ENCODE data around the gene KRTAP10-4. TPM values are rescaled to one million over a fixed set of nuclear protein-coding genes. Genes with fewer than 3 reads are reported as not detected.

KRTAP10-4 gene
- total RNA-seq, 1 experiment from 2014 or later = not detected

DNA sequence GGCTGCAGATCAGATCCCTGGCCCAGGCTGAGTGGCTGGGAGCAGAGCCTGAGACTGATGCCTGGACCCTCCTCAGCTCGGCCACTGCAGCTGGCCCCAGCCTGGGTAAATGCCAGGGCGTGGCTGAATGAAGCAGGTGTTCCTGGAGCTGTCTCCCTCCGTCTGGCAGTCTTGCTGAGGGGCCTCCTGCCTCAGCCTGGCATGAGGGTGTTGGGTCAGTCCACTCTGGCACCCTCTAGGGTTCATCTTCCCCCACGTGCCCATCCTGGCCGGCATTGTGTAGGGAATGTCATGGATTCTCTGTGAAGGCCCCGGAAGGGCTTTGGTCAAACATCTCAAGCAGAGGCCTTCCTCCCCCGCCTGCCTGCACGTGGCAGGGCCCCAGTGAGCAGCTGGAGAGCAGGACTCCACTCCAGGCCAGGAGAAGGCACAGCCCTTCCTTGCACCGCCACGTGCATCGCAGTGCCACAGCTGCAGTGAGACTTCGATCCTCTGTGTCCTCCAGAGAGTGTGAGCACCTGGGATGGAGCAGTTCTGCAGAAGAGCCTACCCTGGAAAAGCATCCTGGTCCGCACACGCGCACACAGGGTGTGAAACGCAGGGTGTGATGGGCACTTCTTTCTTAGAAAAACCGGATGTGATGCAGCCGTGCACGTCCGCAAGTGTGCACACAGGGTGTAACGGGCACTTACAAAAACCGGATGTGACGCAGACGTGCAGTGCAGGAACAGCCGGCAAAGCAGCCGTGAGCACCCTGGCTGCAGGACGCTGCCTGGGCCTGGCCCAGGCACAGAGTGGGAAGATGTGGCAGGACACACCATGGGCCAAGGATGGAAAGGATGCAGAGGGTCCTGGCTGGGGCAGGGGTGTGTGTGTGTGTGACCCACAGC is 4.6 kb upstream of the KRTAP10-4 start:
- ChIA-PET POLR2A (no interaction called here), CTCF (no interaction called here)
- Mint-ChIP-seq H3K27ac (ENCODE audit: low read depth, unreplicated experiment) (no peak overlapping the region), H3K4me3 (ENCODE audit: unreplicated experiment) (no peak overlapping the region), H3K9me3 (ENCODE audit: unreplicated experiment) (peaks cover 17% of the 10 kb centered on the region), H3K27me3 (ENCODE audit: insufficient read depth, unreplicated experiment) (peaks cover 24% of the 10 kb centered on the region), H3K36me3 (ENCODE audit: insufficient read depth, unreplicated experiment) (no peaks in the 10 kb centered on the region), H3K4me1 (ENCODE audit: insufficient read depth, unreplicated experiment) (no peaks in the 10 kb centered on the region)
- TF ChIP-seq CTCF (IDR thresholded peaks at IDR 0.05; ENCODE audit: unreplicated experiment) = no peak
- intact Hi-C loops (cut with micrococcal nuclease) = no loop called here
- no TSS peak for BruUV-seq (replicated peaks)
- no peak for DNase-seq (ENCODE audit: unreplicated experiment)

DNA sequence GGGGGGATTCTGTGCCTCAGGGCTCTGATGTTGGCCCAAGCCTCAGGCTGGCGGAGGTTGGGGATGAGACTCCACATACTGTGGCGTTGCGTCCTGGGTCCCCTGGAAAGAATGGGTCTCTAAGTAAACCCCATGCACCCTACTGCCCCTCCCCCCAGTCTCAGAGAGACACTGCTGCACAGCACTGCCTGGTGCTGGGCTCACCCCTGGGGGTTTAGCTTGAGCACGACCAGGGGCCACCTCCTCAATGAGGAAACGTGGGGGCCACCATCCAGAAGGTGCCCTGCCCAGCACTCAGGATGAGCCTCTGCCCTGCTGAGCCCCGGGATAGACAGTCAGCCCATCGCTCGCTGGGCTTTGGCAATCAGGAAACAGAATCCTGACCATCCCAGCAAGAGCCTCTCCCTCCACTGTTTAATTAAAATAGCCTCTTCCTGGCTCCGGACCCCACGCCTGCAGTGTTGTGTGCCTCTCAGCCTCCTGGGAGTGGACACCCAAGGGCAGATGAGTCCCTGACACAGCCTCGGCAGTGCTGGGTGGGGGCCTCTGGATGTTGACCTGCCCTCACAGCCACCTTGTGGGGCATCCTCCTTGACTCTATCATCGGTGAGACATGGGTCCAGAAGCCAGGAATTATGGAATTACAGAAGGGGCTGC is 3.5 kb upstream of the KRTAP10-4 start:
- DNase-seq (ENCODE audit: unreplicated experiment) = no peak
- no peak overlapping the region for H3K27ac Mint-ChIP-seq (ENCODE audit: low read depth, unreplicated experiment)
- no TSS peak for BruUV-seq (replicated peaks)
- CTCF ChIA-PET = interaction anchor here (0.6 to 0.9 kb wide), 2 partner anchors 11 to 653 kb away, joined by 3 read pairs; partner anchors contain the start of gene KRTAP10-5
- peaks cover 17% of the 10 kb centered on the region for H3K9me3 Mint-ChIP-seq (ENCODE audit: unreplicated experiment)
- intact Hi-C loops (cut with micrococcal nuclease) = no loop called here
- H3K4me3 Mint-ChIP-seq (ENCODE audit: unreplicated experiment) = no peak overlapping the region
- TF ChIP-seq CTCF (IDR thresholded peaks at IDR 0.05; ENCODE audit: unreplicated experiment) = no peak
- POLR2A ChIA-PET = no interaction called here
- peaks cover 6% of the 10 kb centered on the region for H3K4me1 Mint-ChIP-seq (ENCODE audit: insufficient read depth, unreplicated experiment)
- H3K36me3 Mint-ChIP-seq (ENCODE audit: insufficient read depth, unreplicated experiment) = no peaks in the 10 kb centered on the region
- peaks cover 34% of the 10 kb centered on the region for H3K27me3 Mint-ChIP-seq (ENCODE audit: insufficient read depth, unreplicated experiment)

DNA sequence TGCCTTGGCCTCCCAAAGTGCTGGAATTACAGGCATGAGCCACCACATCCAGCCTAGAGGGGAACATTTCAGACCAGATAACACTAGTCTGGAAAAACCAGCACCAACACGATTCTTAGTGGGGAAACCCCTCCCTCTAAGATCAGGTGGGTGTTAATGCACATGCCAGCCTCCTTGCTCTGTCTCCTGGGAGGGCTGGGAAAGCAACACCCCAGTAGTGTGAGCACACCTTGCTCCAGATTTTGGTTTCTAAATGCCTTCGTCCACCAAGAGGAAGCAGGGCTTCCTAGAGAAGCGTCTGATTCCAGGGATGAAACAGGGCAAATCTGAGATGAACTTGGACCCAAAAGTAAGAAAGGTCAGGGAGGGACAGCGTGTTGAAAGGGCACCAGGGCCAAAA is 2.2 kb upstream of the KRTAP10-4 start:
- DNase-seq (ENCODE audit: unreplicated experiment) = no peak
- POLR2A ChIA-PET = no interaction called here
- Mint-ChIP-seq H3K36me3 (ENCODE audit: insufficient read depth, unreplicated experiment) (no peaks in the 10 kb centered on the region), H3K27me3 (ENCODE audit: insufficient read depth, unreplicated experiment) (peaks cover 45% of the 10 kb centered on the region), H3K4me1 (ENCODE audit: insufficient read depth, unreplicated experiment) (peaks cover 7% of the 10 kb centered on the region), H3K9me3 (ENCODE audit: unreplicated experiment) (peaks cover 17% of the 10 kb centered on the region), H3K27ac (ENCODE audit: low read depth, unreplicated experiment) (no peak overlapping the region), H3K4me3 (ENCODE audit: unreplicated experiment) (no peak overlapping the region)
- TF ChIP-seq CTCF (IDR thresholded peaks at IDR 0.05; ENCODE audit: unreplicated experiment) = no peak
- CTCF ChIA-PET = no interaction called here
- BruUV-seq (replicated peaks) = no TSS peak
- intact Hi-C loops (cut with micrococcal nuclease) = no loop called here

- ChIA-PET POLR2A (no interaction called here), CTCF (no interaction called here)
- Mint-ChIP-seq H3K36me3 (ENCODE audit: insufficient read depth, unreplicated experiment) (no peaks in the 10 kb centered on the region), H3K9me3 (ENCODE audit: unreplicated experiment) (peaks cover 20% of the 10 kb centered on the region), H3K4me1 (ENCODE audit: insufficient read depth, unreplicated experiment) (peaks cover 7% of the 10 kb centered on the region), H3K27me3 (ENCODE audit: insufficient read depth, unreplicated experiment) (peaks cover 45% of the 10 kb centered on the region), H3K4me3 (ENCODE audit: unreplicated experiment) (no peak overlapping the region), H3K27ac (ENCODE audit: low read depth, unreplicated experiment) (no peak overlapping the region)
- no TSS peak for BruUV-seq (replicated peaks)
- intact Hi-C loops (cut with micrococcal nuclease) = no loop called here
- no peak for DNase-seq (ENCODE audit: unreplicated experiment)
- TF ChIP-seq CTCF (IDR thresholded peaks at IDR 0.05; ENCODE audit: unreplicated experiment) = no peak
These were observed 1.4 kb upstream of the KRTAP10-4 start for GRCh38 chr21:44571844-44572782.

All from MCF 10A (cell line).